ENCODE measurements around the gene ADAMTSL5.
"Not testable (repeated sequence)": the region's sequence is repeated elsewhere in the genome, so short reads cannot be mapped to it uniquely, and the experiment has no call there.

Gene ADAMTSL5

GRCh38 chr19:1549332-1549945 lies 36.6 kb upstream of the ADAMTSL5 start:
- Histone ChIP-seq H3K9me3 (replicated peaks; ENCODE audit: insufficient read depth, low read length) (no peaks in the 10 kb centered on the region), H3K27me3 (replicated peaks; ENCODE audit: insufficient read depth, low read length) (peaks cover 51% of the 10 kb centered on the region), H3K4me1 (ENCODE audit: low read length) (no peaks in the 10 kb centered on the region), H3K9me2 (replicated peaks; ENCODE audit: insufficient read depth, low read length) (no peaks in the 10 kb centered on the region), H3K4me3 (ENCODE audit: low read length) (no peak overlapping the region), H4K20me1 (ENCODE audit: insufficient read depth, low read length) (no peaks in the 10 kb centered on the region), H3F3A (ENCODE audit: insufficient read depth, low read length) (no peaks in the 10 kb centered on the region), H3K27ac (ENCODE audit: low read length) (no peak overlapping the region), H3K4me2 (ENCODE audit: low read depth, low read length) (no peak overlapping the region), H2AFZ (ENCODE audit: low read length) (no peak overlapping the region), H3K79me2 (ENCODE audit: low read length) (no peaks in the 10 kb centered on the region), H3K36me3 (replicated peaks; ENCODE audit: insufficient read depth, low read length) (no peaks in the 10 kb centered on the region), H3K9ac (ENCODE audit: low read length) (no peak overlapping the region)
- no peak for DNase-seq
- TF ChIP-seq EZH2phosphoT487 (IDR thresholded peaks at IDR 0.05; ENCODE audit: low read length), result no peak
- no peak for TF ChIP-seq EZH2 (optimal IDR thresholded peaks at IDR 0.05; ENCODE audit: low read depth, low read length)
- no peak for TF ChIP-seq CTCF (IDR thresholded peaks at IDR 0.05; ENCODE audit: low read length)

DNA sequence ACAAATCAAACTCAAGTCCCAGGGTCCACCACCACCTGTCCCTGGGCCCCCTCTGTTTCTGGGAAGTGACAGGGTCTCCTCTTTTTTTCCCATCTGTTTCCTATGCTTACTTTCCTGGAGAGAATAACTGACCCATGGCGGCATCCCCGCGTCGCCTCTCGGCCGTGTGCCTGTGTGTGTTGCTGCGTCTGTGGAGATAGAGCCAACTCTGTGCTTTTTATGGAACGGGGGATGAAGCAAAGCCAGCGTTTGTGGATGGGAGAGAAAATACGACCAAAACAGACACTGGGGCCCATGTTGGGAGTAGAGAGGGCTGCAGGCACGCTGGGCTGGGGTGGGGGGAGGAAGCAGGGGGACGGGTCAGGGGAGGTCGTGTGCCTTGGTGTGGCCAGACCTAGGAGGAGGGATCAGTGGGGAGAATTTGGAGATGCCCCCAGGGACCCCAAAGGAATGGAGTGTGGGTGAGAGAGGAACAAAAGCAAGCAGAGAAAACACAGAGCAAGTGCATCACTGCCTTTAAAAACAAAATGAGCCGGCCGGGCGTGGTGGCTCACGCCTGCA lies 27.6 kb upstream of the ADAMTSL5 start:
- Histone ChIP-seq H3K4me1 (ENCODE audit: low read length) (no peaks in the 10 kb centered on the region), H3K4me3 (ENCODE audit: low read length) (no peak overlapping the region), H3K36me3 (replicated peaks; ENCODE audit: insufficient read depth, low read length) (no peaks in the 10 kb centered on the region), H3K9ac (ENCODE audit: low read length) (no peak overlapping the region), H3K4me2 (ENCODE audit: low read depth, low read length) (no peak overlapping the region), H4K20me1 (ENCODE audit: insufficient read depth, low read length) (no peaks in the 10 kb centered on the region), H3K27me3 (replicated peaks; ENCODE audit: insufficient read depth, low read length) (peaks cover 86% of the 10 kb centered on the region), H2AFZ (ENCODE audit: low read length) (no peak overlapping the region), H3K27ac (ENCODE audit: low read length) (no peak overlapping the region), H3K79me2 (ENCODE audit: low read length) (no peaks in the 10 kb centered on the region), H3F3A (ENCODE audit: insufficient read depth, low read length) (no peaks in the 10 kb centered on the region), H3K9me3 (replicated peaks; ENCODE audit: insufficient read depth, low read length) (no peaks in the 10 kb centered on the region), H3K9me2 (replicated peaks; ENCODE audit: insufficient read depth, low read length) (no peaks in the 10 kb centered on the region)
- DNase-seq, result no peak
- TF ChIP-seq EZH2phosphoT487 (IDR thresholded peaks at IDR 0.05; ENCODE audit: low read length), result no peak
- TF ChIP-seq EZH2 (optimal IDR thresholded peaks at IDR 0.05; ENCODE audit: low read depth, low read length), result no peak
- no peak for TF ChIP-seq CTCF (IDR thresholded peaks at IDR 0.05; ENCODE audit: low read length)

- DNase-seq; H3K9ac ChIP-seq (ENCODE audit: low read length); H2AFZ ChIP-seq (ENCODE audit: low read length); H3K27ac ChIP-seq (ENCODE audit: low read length); H3K4me1 ChIP-seq (ENCODE audit: low read length); H4K20me1 ChIP-seq (ENCODE audit: insufficient read depth, low read length); H3K4me3 ChIP-seq (ENCODE audit: low read length); H3K79me2 ChIP-seq (ENCODE audit: low read length); H3F3A ChIP-seq (ENCODE audit: insufficient read depth, low read length); H3K4me2 ChIP-seq (ENCODE audit: low read depth, low read length); H3K9me3 ChIP-seq (replicated peaks; ENCODE audit: insufficient read depth, low read length); H3K36me3 ChIP-seq (replicated peaks; ENCODE audit: insufficient read depth, low read length); H3K9me2 ChIP-seq (replicated peaks; ENCODE audit: insufficient read depth, low read length): not testable (repeated sequence)
- peaks cover 89% of the 10 kb centered on the region for H3K27me3 ChIP-seq (replicated peaks; ENCODE audit: insufficient read depth, low read length)
These were observed 26.9 kb upstream of the ADAMTSL5 start for GRCh38 chr19:1539749-1540148.

GRCh38 chr19:1538978-1539377 lies 26.2 kb upstream of the ADAMTSL5 start:
- Histone ChIP-seq H3K27ac (ENCODE audit: low read length) (no peak overlapping the region), H3K27me3 (replicated peaks; ENCODE audit: insufficient read depth, low read length) (peaks cover 86% of the 10 kb centered on the region), H3K4me2 (ENCODE audit: low read depth, low read length) (no peak overlapping the region), H3K9me3 (replicated peaks; ENCODE audit: insufficient read depth, low read length) (no peaks in the 10 kb centered on the region), H3K9ac (ENCODE audit: low read length) (no peak overlapping the region), H3K79me2 (ENCODE audit: low read length) (no peaks in the 10 kb centered on the region), H3F3A (ENCODE audit: insufficient read depth, low read length) (no peaks in the 10 kb centered on the region), H3K9me2 (replicated peaks; ENCODE audit: insufficient read depth, low read length) (no peaks in the 10 kb centered on the region), H3K36me3 (replicated peaks; ENCODE audit: insufficient read depth, low read length) (no peaks in the 10 kb centered on the region), H2AFZ (ENCODE audit: low read length) (no peak overlapping the region), H4K20me1 (ENCODE audit: insufficient read depth, low read length) (no peaks in the 10 kb centered on the region), H3K4me1 (ENCODE audit: low read length) (no peaks in the 10 kb centered on the region), H3K4me3 (ENCODE audit: low read length) (no peak overlapping the region)
- DNase-seq, result no peak
- no peak for TF ChIP-seq EZH2phosphoT487 (IDR thresholded peaks at IDR 0.05; ENCODE audit: low read length)
- no peak for TF ChIP-seq EZH2 (optimal IDR thresholded peaks at IDR 0.05; ENCODE audit: low read depth, low read length)
- no peak for TF ChIP-seq CTCF (IDR thresholded peaks at IDR 0.05; ENCODE audit: low read length)

GRCh38 chr19:1535699-1536098 lies 22.9 kb upstream of the ADAMTSL5 start:
- DNase-seq; H3K79me2 ChIP-seq (ENCODE audit: low read length); H3K36me3 ChIP-seq (replicated peaks; ENCODE audit: insufficient read depth, low read length); H2AFZ ChIP-seq (ENCODE audit: low read length); H4K20me1 ChIP-seq (ENCODE audit: insufficient read depth, low read length); H3K4me1 ChIP-seq (ENCODE audit: low read length); H3F3A ChIP-seq (ENCODE audit: insufficient read depth, low read length); H3K27ac ChIP-seq (ENCODE audit: low read length); H3K4me3 ChIP-seq (ENCODE audit: low read length); H3K4me2 ChIP-seq (ENCODE audit: low read depth, low read length); H3K9me3 ChIP-seq (replicated peaks; ENCODE audit: insufficient read depth, low read length); H3K9ac ChIP-seq (ENCODE audit: low read length); H3K9me2 ChIP-seq (replicated peaks; ENCODE audit: insufficient read depth, low read length): not testable (repeated sequence)
- H3K27me3 ChIP-seq (replicated peaks; ENCODE audit: insufficient read depth, low read length), result peaks cover 87% of the 10 kb centered on the region

All from MM.1S (cell line).